Measurements from ENCODE around the gene RAB31. TPM values are rescaled to one million over a fixed set of nuclear protein-coding genes. Genes with fewer than 3 reads are reported as not detected.
"Not testable (repeated sequence)": the region's sequence is repeated elsewhere in the genome, so short reads cannot be mapped to it uniquely, and the experiment has no call there.

The RAB31 gene
- total RNA-seq, 4 donors from 2014 or later: 3.2 to 7.1 (median 4.4) TPM

- no peaks in the 10 kb centered on the region for H3K36me3 ChIP-seq
- no peak overlapping the region for H3K4me3 ChIP-seq
- intact Hi-C loops (cut with DNase I; ENCODE audit: low total_unique reads) (no loop called here), in situ Hi-C loops (cut with MboI; ENCODE audit: low sequenced_read_pairs in 4 of 4) (no loop called here)
- H3K27me3 ChIP-seq: no peaks in the 10 kb centered on the region
- TF ChIP-seq POLR2A (IDR thresholded peaks at IDR 0.05) (no peak), CTCF (IDR thresholded peaks at IDR 0.05 in 4 of 5, conservative IDR thresholded peaks at IDR 0.05 in 1 of 5) (no peak)
- peaks cover 19 to 37% of the 10 kb centered on the region in 2 donors for H3K4me1 ChIP-seq
- no peak for ATAC-seq
- H3K27ac ChIP-seq: peak overlapping the region; percentile 50 to 75 (median 66)
- no peaks in the 10 kb centered on the region for H3K9me3 ChIP-seq
- no peak for DNase-seq
Measured at GRCh38 chr18:9856092-9856491, 148.0 kb downstream of the RAB31 start.

- in situ Hi-C loops (cut with MboI; ENCODE audit: low sequenced_read_pairs in 4 of 4); ATAC-seq: not testable (repeated sequence)
- peaks cover 19 to 37% of the 10 kb centered on the region in 2 donors for H3K4me1 ChIP-seq
Measured at GRCh38 chr18:9857479-9857998, 149.4 kb downstream of the RAB31 start.

GRCh38 chr18:9858642-9859041, 150.5 kb downstream of the RAB31 start:
- no peak for TF ChIP-seq POLR2A (IDR thresholded peaks at IDR 0.05)
- TF ChIP-seq CTCF (IDR thresholded peaks at IDR 0.05 in 4 of 5, conservative IDR thresholded peaks at IDR 0.05 in 1 of 5): no peak
- Histone ChIP-seq H3K27me3 (no peaks in the 10 kb centered on the region), H3K27ac (no peak overlapping the region), H3K9me3 (no peaks in the 10 kb centered on the region), H3K4me1 (peaks cover 19 to 37% of the 10 kb centered on the region in 2 donors), H3K36me3 (no peaks in the 10 kb centered on the region), H3K4me3 (no peak overlapping the region)
- no peak for DNase-seq
- ATAC-seq: no peak
- in situ Hi-C loops (cut with MboI; ENCODE audit: low sequenced_read_pairs in 4 of 4): no loop called here
- intact Hi-C loops (cut with DNase I; ENCODE audit: low total_unique reads): no loop called here

More at GRCh38 chr18:9857479-9857998, 149.4 kb downstream of the RAB31 start:
- intact Hi-C loops (cut with DNase I; ENCODE audit: low total_unique reads); H3K27ac ChIP-seq; H3K36me3 ChIP-seq; H3K4me3 ChIP-seq; DNase-seq; H3K27me3 ChIP-seq; H3K9me3 ChIP-seq: not testable (repeated sequence)

GRCh38 chr18:9859232-9859631, 151.1 kb downstream of the RAB31 start:
- in situ Hi-C loops (cut with MboI; ENCODE audit: low sequenced_read_pairs in 4 of 4): no loop called here
- ATAC-seq: no peak
- Histone ChIP-seq H3K9me3 (no peaks in the 10 kb centered on the region), H3K36me3 (no peaks in the 10 kb centered on the region), H3K4me3 (no peak overlapping the region), H3K4me1 (peaks cover 19 to 37% of the 10 kb centered on the region in 2 donors), H3K27me3 (no peaks in the 10 kb centered on the region), H3K27ac (no peak overlapping the region)
- no peak for DNase-seq
- TF ChIP-seq CTCF (IDR thresholded peaks at IDR 0.05 in 4 of 5, conservative IDR thresholded peaks at IDR 0.05 in 1 of 5): no peak
- TF ChIP-seq POLR2A (IDR thresholded peaks at IDR 0.05): no peak
- intact Hi-C loops (cut with DNase I; ENCODE audit: low total_unique reads): no loop called here

- intact Hi-C loops (cut with DNase I; ENCODE audit: low total_unique reads) (no loop called here), in situ Hi-C loops (cut with MboI; ENCODE audit: low sequenced_read_pairs in 4 of 4) (no loop called here)
- Histone ChIP-seq H3K4me1 (peaks cover 14 to 25% of the 10 kb centered on the region in 2 donors), H3K4me3 (no peak overlapping the region), H3K36me3 (no peaks in the 10 kb centered on the region), H3K27ac (no peak overlapping the region), H3K9me3 (no peaks in the 10 kb centered on the region), H3K27me3 (no peaks in the 10 kb centered on the region)
- TF ChIP-seq POLR2A (IDR thresholded peaks at IDR 0.05): no peak
- TF ChIP-seq CTCF (IDR thresholded peaks at IDR 0.05 in 4 of 5, conservative IDR thresholded peaks at IDR 0.05 in 1 of 5): no peak
- DNase-seq: no peak
- no peak for ATAC-seq
Measured at GRCh38 chr18:9860682-9861081, 152.6 kb downstream of the RAB31 start.

Data from gastrocnemius medialis (tissue), 4 donors.